ENCODE measurements around the gene CASP7. TPM values are rescaled to one million over a fixed set of nuclear protein-coding genes. Genes with fewer than 3 reads are reported as not detected.

The CASP7 gene
- total RNA-seq, 3 donors from 2014 or later = 19.0 to 27.2 (median 24.3) TPM

GRCh38 chr10:113705344-113705652 is 25.6 kb downstream of the CASP7 start:
- H3K27ac ChIP-seq = no peak overlapping the region
- H3K9me3 ChIP-seq = no peaks in the 10 kb centered on the region
- no peak for TF ChIP-seq CTCF (IDR thresholded peaks at IDR 0.05)
- no peak for TF ChIP-seq POLR2AphosphoS5 (IDR thresholded peaks at IDR 0.05)
- TF ChIP-seq POLR2A (IDR thresholded peaks at IDR 0.05) = no peak
- no peaks in the 10 kb centered on the region for H3K36me3 ChIP-seq
- no peak overlapping the region for H3K4me3 ChIP-seq
- no peaks in the 10 kb centered on the region for H3K27me3 ChIP-seq
- DNase-seq (ENCODE audit: low spot score in 2 of 2) = no peak
- intact Hi-C loops (cut with DNase I; ENCODE audit: low total_unique reads) = no loop called here
- peaks cover 0 to 8% of the 10 kb centered on the region in 2 donors for H3K4me1 ChIP-seq

DNA sequence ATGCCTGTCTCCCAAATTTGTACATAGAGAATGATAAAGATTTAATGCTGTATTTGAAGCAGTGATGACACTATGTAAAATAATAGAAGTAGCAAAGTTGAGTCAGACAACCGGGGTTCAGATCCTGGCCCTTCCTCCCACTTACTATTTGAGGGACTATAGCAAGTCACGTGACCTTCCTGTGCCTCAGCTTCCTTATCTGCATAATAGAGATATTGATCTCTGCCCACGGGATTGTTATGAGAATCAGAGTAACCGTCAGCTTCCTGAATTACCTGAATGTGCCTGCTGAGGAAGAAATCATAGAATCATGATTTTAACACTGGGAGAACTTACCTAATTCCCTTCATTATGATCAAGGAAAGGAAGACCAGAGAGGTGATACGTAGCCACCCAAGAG is 26.9 kb downstream of the CASP7 start:
- H3K27ac ChIP-seq = no peak overlapping the region
- peaks cover 0 to 8% of the 10 kb centered on the region in 2 donors for H3K4me1 ChIP-seq
- DNase-seq (ENCODE audit: low spot score in 2 of 2) = no peak
- TF ChIP-seq CTCF (IDR thresholded peaks at IDR 0.05) (no peak), POLR2A (IDR thresholded peaks at IDR 0.05) (no peak), POLR2AphosphoS5 (IDR thresholded peaks at IDR 0.05) (no peak)
- no peaks in the 10 kb centered on the region for H3K36me3 ChIP-seq
- no peaks in the 10 kb centered on the region for H3K9me3 ChIP-seq
- no peaks in the 10 kb centered on the region for H3K27me3 ChIP-seq
- intact Hi-C loops (cut with DNase I; ENCODE audit: low total_unique reads) = no loop called here
- H3K4me3 ChIP-seq = no peak overlapping the region

DNA sequence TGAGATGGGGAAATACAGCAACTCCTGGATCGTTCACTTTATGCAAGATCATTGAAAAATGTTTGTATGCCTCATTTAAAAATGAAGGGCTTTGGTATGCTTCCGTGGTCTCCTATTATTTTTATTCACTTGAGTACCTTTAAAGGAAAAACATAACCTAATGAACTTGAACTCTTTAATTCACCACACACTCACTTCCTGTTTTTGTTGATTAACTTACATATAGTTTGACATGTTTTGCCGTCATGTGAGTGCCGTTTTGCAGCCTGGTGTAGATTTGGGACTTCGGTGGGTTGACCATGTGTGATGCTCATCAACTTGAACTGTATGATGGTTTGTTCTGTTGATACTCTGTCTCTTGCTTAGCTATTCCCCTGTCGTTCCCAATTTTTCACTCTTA is 28.9 kb downstream of the CASP7 start:
- no peak overlapping the region for H3K27ac ChIP-seq
- H3K4me3 ChIP-seq = no peak overlapping the region
- H3K27me3 ChIP-seq = no peaks in the 10 kb centered on the region
- peaks cover 0 to 8% of the 10 kb centered on the region in 2 donors for H3K4me1 ChIP-seq
- intact Hi-C loops (cut with DNase I; ENCODE audit: low total_unique reads) = no loop called here
- TF ChIP-seq POLR2A (IDR thresholded peaks at IDR 0.05) (no peak), CTCF (IDR thresholded peaks at IDR 0.05) (no peak), POLR2AphosphoS5 (IDR thresholded peaks at IDR 0.05) (no peak)
- H3K36me3 ChIP-seq = no peaks in the 10 kb centered on the region
- no peaks in the 10 kb centered on the region for H3K9me3 ChIP-seq
- no peak for DNase-seq (ENCODE audit: low spot score in 2 of 2)

DNA sequence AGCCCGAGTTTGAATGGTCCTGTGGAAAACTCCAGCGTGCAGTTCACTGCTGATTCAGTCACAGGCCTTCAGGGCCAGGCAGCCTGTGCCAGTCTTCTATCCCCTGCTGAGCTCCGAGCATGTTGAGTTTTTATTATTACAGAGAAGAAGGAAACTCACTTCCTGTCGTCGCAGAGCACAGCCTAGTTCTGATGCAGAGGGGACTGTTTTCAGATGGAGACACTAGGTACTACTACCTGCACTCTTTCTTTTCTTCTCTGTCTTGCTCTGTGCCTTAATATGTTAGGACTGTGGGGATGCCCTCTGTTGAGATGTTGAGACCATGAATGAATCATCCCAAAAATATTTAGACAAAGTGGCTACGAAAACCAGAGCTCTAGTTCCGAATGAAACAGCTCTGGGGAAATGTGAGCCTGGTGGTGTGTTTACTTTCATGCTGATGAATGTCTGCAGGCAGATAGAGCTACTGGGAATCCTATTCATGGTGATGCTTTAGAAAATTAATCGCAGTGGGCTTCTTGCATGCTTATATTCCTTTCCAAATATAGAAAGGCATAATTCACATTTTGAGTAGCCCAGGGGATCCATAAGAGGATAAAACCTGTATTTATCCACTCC is 29.6 kb downstream of the CASP7 start:
- intact Hi-C loops (cut with DNase I; ENCODE audit: low total_unique reads) = no loop called here

More for the DNA sequence above, 29.6 kb downstream of the CASP7 start:
- no peaks in the 10 kb centered on the region for H3K27me3 ChIP-seq
- TF ChIP-seq CTCF (IDR thresholded peaks at IDR 0.05) = no peak
- no peak for TF ChIP-seq POLR2AphosphoS5 (IDR thresholded peaks at IDR 0.05)
- TF ChIP-seq POLR2A (IDR thresholded peaks at IDR 0.05) = no peak
- no peaks in the 10 kb centered on the region for H3K36me3 ChIP-seq
- H3K4me3 ChIP-seq = no peak overlapping the region
- peaks cover 0 to 13% of the 10 kb centered on the region in 2 donors for H3K4me1 ChIP-seq
- no peak for DNase-seq (ENCODE audit: low spot score in 2 of 2)
- no peak overlapping the region for H3K27ac ChIP-seq
- H3K9me3 ChIP-seq = no peaks in the 10 kb centered on the region
